Measurements from ENCODE around the gene URGCP. TPM values are rescaled to one million over a fixed set of nuclear protein-coding genes. Genes with fewer than 3 reads are reported as not detected.

Gene URGCP
- total and polyA plus RNA-seq, 5 donors from 2014 or later = 14.6 to 31.0 (median 21.0) TPM

DNA sequence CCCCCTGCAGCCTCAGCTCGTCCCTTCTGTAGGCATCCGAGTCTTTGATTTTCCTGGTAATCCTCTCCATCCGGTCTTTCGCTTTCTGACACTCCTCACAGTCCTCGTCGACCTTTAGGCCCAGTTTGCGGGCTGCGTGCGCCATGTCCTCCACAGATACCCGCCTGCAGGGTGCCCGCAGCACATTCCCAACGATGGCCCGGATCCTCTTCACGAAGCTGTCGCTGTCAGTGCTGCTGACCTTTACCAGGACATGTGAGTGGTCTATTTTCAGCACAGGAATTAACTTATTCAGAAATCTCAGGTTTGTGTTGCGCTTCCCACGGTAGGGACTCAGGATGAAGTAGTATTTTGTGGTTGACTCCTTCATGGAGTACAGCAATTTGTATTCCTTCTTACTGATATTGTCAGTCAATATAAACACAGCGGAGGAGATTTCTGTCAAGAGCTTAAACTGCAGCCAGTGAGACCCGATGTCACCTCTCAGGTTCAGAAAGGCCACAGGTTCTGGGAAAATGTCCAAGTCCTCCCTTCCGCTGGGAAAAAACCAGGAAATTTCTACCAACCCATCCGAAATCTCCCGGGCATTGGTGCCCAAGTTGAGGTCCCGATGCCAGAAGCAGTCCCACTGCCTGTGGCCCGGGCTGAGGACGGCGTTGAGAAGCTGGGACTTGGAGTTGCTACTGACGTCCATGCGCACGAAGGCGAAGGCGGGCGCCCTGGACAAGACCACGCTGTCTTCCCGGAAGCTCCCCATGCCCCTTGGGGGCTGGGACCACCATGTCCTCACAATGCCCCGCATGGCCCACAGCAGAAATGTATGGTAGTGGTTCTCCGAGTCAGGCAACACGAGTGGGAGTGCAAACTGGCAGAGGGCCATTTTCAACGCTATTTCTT, 28.2 kb downstream of the URGCP start:
- no peak overlapping the region for H3K27ac Mint-ChIP-seq
- Histone ChIP-seq H3K4me3 (ENCODE audit: low read depth, low read length) (no peak overlapping the region), H3K9me3 (ENCODE audit: control insufficient read depth in 2 of 2, low read length in 2 of 2) (no peaks in the 10 kb centered on the region), H3K27ac (ENCODE audit: insufficient read depth, low read length, poor library complexity, severe bottlenecking) (no peak overlapping the region), H3K36me3 (ENCODE audit: control insufficient read depth, insufficient read depth, low read length) (peaks cover 59% of the 10 kb centered on the region), H3K27me3 (ENCODE audit: control insufficient read depth, insufficient read depth, low read length) (no peaks in the 10 kb centered on the region), H3K4me1 (ENCODE audit: control insufficient read depth, insufficient read depth, low read length, poor library complexity, severe bottlenecking) (no peaks in the 10 kb centered on the region)
- ATAC-seq (ENCODE audit: low read depth in 2 of 2) (no peak), DNase-seq (no peak)
- no peaks in the 10 kb centered on the region for H3K9me3 Mint-ChIP-seq
- H3K27me3 Mint-ChIP-seq = no peaks in the 10 kb centered on the region
- peaks cover 0 to 4% (median under 1%) of the 10 kb centered on the region in 4 donors for H3K4me1 Mint-ChIP-seq
- peak overlapping the region in 1 of 4 donors; percentile 63 for H3K4me3 Mint-ChIP-seq
- peaks cover 54% of the 10 kb centered on the region for H3K36me3 Mint-ChIP-seq

DNA sequence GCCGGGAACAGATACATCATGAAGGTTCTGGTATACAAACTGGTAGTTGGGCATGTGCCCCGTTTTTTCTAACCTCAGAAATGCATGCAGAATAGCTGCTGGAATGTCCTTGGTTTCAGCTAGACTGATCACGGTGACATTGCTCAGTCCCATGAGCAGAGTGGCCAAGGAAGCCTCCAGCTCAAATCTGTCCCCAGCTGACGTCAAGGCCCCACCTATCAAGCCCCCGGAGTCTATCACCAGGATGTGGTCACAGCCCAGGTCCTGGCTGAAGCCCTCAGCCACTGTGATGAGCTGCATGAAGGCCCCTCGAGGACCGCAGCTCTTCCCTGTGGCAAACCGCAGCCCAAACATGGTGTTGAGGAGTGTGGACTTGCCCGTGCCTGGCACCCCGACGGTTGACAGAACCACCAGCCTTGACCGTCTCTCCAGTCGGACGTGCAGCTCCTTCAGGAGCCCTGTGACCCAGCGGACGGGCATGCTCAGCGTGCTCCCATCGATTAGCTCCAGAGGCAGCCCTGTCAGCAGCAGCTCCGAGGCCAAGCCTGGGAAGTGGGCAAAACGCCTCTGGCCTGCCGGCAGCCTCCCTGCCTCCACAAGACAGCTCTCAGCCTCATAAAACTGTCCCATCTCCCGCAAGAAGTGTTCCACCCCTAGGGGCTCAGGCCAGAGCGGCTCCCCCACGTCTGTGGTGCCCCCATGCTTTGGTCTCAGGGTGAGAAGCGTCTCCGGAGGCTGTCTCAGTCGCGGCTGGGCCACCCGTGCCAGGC, 29.2 kb downstream of the URGCP start:
- Histone ChIP-seq H3K36me3 (ENCODE audit: control insufficient read depth, insufficient read depth, low read length) (peaks cover 59% of the 10 kb centered on the region), H3K27ac (ENCODE audit: insufficient read depth, low read length, poor library complexity, severe bottlenecking) (no peak overlapping the region), H3K9me3 (ENCODE audit: control insufficient read depth in 2 of 2, low read length in 2 of 2) (no peaks in the 10 kb centered on the region), H3K4me1 (ENCODE audit: control insufficient read depth, insufficient read depth, low read length, poor library complexity, severe bottlenecking) (no peaks in the 10 kb centered on the region), H3K4me3 (ENCODE audit: low read depth, low read length) (no peak overlapping the region), H3K27me3 (ENCODE audit: control insufficient read depth, insufficient read depth, low read length) (no peaks in the 10 kb centered on the region)
- H3K4me3 Mint-ChIP-seq = no peak overlapping the region
- H3K4me1 Mint-ChIP-seq = peaks cover 0 to 4% (median under 1%) of the 10 kb centered on the region in 4 donors
- ATAC-seq (ENCODE audit: low read depth in 2 of 2) = no peak
- peaks cover 54% of the 10 kb centered on the region for H3K36me3 Mint-ChIP-seq
- H3K9me3 Mint-ChIP-seq = no peaks in the 10 kb centered on the region
- DNase-seq = no peak
- no peak overlapping the region for H3K27ac Mint-ChIP-seq
- H3K27me3 Mint-ChIP-seq = no peaks in the 10 kb centered on the region

DNA sequence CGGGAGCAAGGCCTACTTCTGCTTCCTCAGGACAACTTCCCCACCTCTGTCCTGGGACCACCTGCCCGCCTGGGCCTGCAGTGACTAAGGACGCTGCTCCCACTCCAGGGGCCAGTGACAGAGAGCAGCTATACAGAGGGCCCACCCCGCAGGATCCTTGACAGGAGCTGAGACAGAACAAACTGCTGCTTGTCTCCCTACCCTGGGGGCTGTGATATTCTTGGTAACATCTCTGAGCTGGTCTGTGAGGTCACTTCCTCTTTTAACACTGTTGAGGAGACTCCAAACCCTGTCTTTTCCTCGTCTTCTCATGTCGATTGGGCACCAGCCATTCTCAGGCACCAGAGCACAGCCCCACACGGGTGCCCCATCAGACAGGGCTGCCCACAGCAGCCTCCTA, 30.2 kb downstream of the URGCP start:
- Histone ChIP-seq H3K27me3 (ENCODE audit: control insufficient read depth, insufficient read depth, low read length) (no peaks in the 10 kb centered on the region), H3K4me3 (ENCODE audit: low read depth, low read length) (no peak overlapping the region), H3K9me3 (ENCODE audit: control insufficient read depth in 2 of 2, low read length in 2 of 2) (no peaks in the 10 kb centered on the region), H3K36me3 (ENCODE audit: control insufficient read depth, insufficient read depth, low read length) (peaks cover 50% of the 10 kb centered on the region), H3K27ac (ENCODE audit: insufficient read depth, low read length, poor library complexity, severe bottlenecking) (no peak overlapping the region), H3K4me1 (ENCODE audit: control insufficient read depth, insufficient read depth, low read length, poor library complexity, severe bottlenecking) (no peaks in the 10 kb centered on the region)
- Mint-ChIP-seq H3K27ac (no peak overlapping the region), H3K36me3 (peaks cover 46% of the 10 kb centered on the region), H3K4me3 (no peak overlapping the region), H3K27me3 (no peaks in the 10 kb centered on the region), H3K9me3 (no peaks in the 10 kb centered on the region), H3K4me1 (peaks cover 0 to 4% (median under 1%) of the 10 kb centered on the region in 4 donors)
- DNase-seq (no peak), ATAC-seq (ENCODE audit: low read depth in 2 of 2) (no peak)

DNA sequence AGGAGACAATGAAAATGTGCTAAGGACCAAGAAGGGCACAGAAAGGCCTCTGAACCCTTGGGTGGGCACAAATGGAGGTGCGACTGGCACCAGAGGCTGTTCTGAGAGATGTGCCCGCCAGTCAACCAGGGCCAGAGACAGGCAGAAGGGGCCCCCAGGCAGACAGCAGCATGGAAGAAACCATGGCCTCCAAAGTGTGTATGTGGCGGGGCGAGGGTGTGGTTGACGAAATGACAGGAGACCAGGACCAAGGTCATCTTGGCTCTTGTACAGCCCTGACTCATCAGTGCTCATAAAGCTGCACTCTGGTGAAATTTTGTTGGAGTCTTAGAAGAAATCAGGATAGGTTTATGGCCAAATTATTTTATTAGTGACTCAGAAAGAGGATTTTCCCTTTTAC, 33.1 kb downstream of the URGCP start:
- Histone ChIP-seq H3K36me3 (ENCODE audit: control insufficient read depth, insufficient read depth, low read length) (peaks cover 21% of the 10 kb centered on the region), H3K27ac (ENCODE audit: insufficient read depth, low read length, poor library complexity, severe bottlenecking) (no peak overlapping the region), H3K9me3 (ENCODE audit: control insufficient read depth in 2 of 2, low read length in 2 of 2) (no peaks in the 10 kb centered on the region), H3K4me3 (ENCODE audit: low read depth, low read length) (no peak overlapping the region), H3K4me1 (ENCODE audit: control insufficient read depth, insufficient read depth, low read length, poor library complexity, severe bottlenecking) (peaks cover 13% of the 10 kb centered on the region), H3K27me3 (ENCODE audit: control insufficient read depth, insufficient read depth, low read length) (no peaks in the 10 kb centered on the region)
- Mint-ChIP-seq H3K4me1 (peaks cover 6 to 20% (median 16%) of the 10 kb centered on the region in 4 donors), H3K27me3 (peaks cover 4% of the 10 kb centered on the region), H3K36me3 (peaks cover 20% of the 10 kb centered on the region), H3K27ac (no peak overlapping the region), H3K9me3 (no peaks in the 10 kb centered on the region), H3K4me3 (peak overlapping the region in 1 of 4 donors; percentile 45)
- DNase-seq = no peak
- ATAC-seq (ENCODE audit: low read depth in 2 of 2) = no peak

DNA sequence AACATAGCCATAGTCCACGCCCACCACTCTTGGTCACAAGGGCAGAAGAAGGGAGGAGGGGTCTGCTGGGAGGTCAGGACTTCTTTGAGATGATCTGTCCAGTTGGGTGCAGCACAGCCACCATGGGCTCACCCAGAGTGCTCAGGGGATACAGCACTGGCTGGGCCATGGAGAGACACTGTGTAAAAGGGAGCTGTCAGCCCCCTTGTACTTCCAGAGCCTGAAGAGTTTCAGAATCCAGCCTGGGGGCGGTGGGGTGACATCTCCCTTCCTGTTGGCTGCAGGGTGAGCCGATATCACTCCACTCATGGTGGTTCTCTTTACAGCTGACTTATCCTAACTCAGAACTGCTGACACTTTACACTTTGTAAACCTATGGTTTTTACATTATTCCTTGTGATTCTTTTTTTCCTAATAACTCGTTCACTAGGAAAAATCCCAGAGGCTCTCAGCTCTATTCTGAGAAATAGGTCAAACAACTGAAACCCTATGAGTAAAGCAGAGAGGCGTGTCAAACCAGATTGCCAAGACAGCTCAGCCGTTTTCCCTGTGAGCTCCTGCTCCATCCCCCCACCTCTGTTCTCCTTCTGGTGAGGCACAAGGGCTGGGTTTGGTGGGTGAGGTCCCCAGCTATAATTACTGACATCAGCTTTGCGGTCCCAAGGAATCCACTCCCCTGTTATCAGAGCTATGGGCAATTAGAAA, 33.8 kb downstream of the URGCP start:
- Histone ChIP-seq H3K9me3 (ENCODE audit: control insufficient read depth in 2 of 2, low read length in 2 of 2) (no peaks in the 10 kb centered on the region), H3K27ac (ENCODE audit: insufficient read depth, low read length, poor library complexity, severe bottlenecking) (no peak overlapping the region), H3K4me1 (ENCODE audit: control insufficient read depth, insufficient read depth, low read length, poor library complexity, severe bottlenecking) (peaks cover 17% of the 10 kb centered on the region), H3K27me3 (ENCODE audit: control insufficient read depth, insufficient read depth, low read length) (no peaks in the 10 kb centered on the region), H3K4me3 (ENCODE audit: low read depth, low read length) (no peak overlapping the region), H3K36me3 (ENCODE audit: control insufficient read depth, insufficient read depth, low read length) (peaks cover 14% of the 10 kb centered on the region)
- no peak for ATAC-seq (ENCODE audit: low read depth in 2 of 2)
- Mint-ChIP-seq H3K27ac (no peak overlapping the region), H3K27me3 (peaks cover 4% of the 10 kb centered on the region), H3K4me1 (peaks cover 6 to 27% (median 18%) of the 10 kb centered on the region in 4 donors), H3K4me3 (no peak overlapping the region), H3K36me3 (peaks cover 15% of the 10 kb centered on the region), H3K9me3 (no peaks in the 10 kb centered on the region)
- DNase-seq = no peak

DNA sequence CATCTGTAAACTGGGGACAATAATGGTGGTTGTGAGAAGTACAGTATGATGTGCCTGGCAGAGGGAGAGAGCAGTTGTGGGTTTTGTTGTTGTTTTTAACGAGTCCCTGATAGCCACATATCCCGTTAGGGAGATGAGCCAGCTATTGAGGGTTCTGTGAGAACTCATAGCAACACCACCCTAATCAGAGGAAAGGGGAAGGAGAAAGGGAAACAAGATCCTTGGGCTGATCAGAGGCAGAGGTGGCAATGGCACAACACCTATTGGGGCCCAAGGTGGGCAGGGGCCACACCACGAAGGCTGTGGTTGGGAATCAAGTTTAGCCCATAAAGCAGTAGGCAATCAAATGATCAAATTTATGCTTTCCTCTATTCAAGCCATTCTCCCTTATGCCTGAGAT, 35.3 kb downstream of the URGCP start:
- H3K9me3 ChIP-seq (ENCODE audit: control insufficient read depth in 2 of 2, low read length in 2 of 2) = no peaks in the 10 kb centered on the region
- H3K36me3 ChIP-seq (ENCODE audit: control insufficient read depth, insufficient read depth, low read length) = peaks cover 12% of the 10 kb centered on the region
- peaks cover 6 to 33% (median 18%) of the 10 kb centered on the region in 4 donors for H3K4me1 Mint-ChIP-seq
- H3K27me3 ChIP-seq (ENCODE audit: control insufficient read depth, insufficient read depth, low read length) = no peaks in the 10 kb centered on the region
- H3K36me3 Mint-ChIP-seq = peaks cover 22% of the 10 kb centered on the region
- H3K27me3 Mint-ChIP-seq = peaks cover 4% of the 10 kb centered on the region
- H3K4me3 Mint-ChIP-seq = peak overlapping the region in 3 of 4 donors; percentile 6 to 70 (median 70)
- H3K27ac ChIP-seq (ENCODE audit: insufficient read depth, low read length, poor library complexity, severe bottlenecking) = no peak overlapping the region
- no peaks in the 10 kb centered on the region for H3K9me3 Mint-ChIP-seq
- peak overlapping the region in 1 of 3 donors; percentile 1 for H3K27ac Mint-ChIP-seq
- DNase-seq = no peak
- H3K4me1 ChIP-seq (ENCODE audit: control insufficient read depth, insufficient read depth, low read length, poor library complexity, severe bottlenecking) = peaks cover 17% of the 10 kb centered on the region
- no peak overlapping the region for H3K4me3 ChIP-seq (ENCODE audit: low read depth, low read length)
- no peak for ATAC-seq (ENCODE audit: low read depth in 2 of 2)

DNA sequence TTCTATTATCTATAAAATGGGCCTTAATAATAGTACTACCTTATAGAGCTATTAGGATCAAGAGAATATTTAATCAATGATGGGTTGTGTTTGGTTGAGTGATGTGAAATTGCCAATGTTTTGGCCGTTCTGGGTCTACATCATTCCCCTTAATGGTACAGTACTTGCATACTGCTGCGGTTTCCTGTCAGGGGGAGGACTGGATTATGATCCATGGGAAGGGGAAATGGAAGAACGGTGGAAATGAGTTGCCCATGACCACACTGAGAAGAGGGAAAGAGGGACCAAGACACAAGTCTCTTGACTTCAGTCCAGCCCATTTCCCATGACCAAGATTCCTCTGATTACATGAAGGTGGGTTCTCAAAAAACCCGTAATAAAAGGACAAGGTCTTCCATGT, 36.1 kb downstream of the URGCP start:
- peak overlapping the region; percentile 94 to 96 (median 96) for H3K4me3 Mint-ChIP-seq
- no peak for ATAC-seq (ENCODE audit: low read depth in 2 of 2)
- H3K4me3 ChIP-seq (ENCODE audit: low read depth, low read length) = no peak overlapping the region
- no peaks in the 10 kb centered on the region for H3K9me3 ChIP-seq (ENCODE audit: control insufficient read depth in 2 of 2, low read length in 2 of 2)
- H3K27ac ChIP-seq (ENCODE audit: insufficient read depth, low read length, poor library complexity, severe bottlenecking) = peak overlapping the region; percentile 64
- peak overlapping the region in 1 of 3 donors; percentile 95 for H3K27ac Mint-ChIP-seq
- no peaks in the 10 kb centered on the region for H3K9me3 Mint-ChIP-seq
- H3K4me1 ChIP-seq (ENCODE audit: control insufficient read depth, insufficient read depth, low read length, poor library complexity, severe bottlenecking) = peaks cover 17% of the 10 kb centered on the region
- peaks cover 20% of the 10 kb centered on the region for H3K36me3 Mint-ChIP-seq
- H3K27me3 Mint-ChIP-seq = peaks cover 4% of the 10 kb centered on the region
- no peaks in the 10 kb centered on the region for H3K27me3 ChIP-seq (ENCODE audit: control insufficient read depth, insufficient read depth, low read length)
- H3K4me1 Mint-ChIP-seq = peaks cover 6 to 33% (median 18%) of the 10 kb centered on the region in 4 donors
- H3K36me3 ChIP-seq (ENCODE audit: control insufficient read depth, insufficient read depth, low read length) = peaks cover 17% of the 10 kb centered on the region
- DNase-seq = no peak

All from CD4-positive, CD25-positive, alpha-beta regulatory T cell (primary cell).